Esophagus squamous epithelium (tissue), 4 donors: ENCODE data around the gene GCNT2.

ENCODE experiments used
- POLR2A ChIP-seq, 4 donors: fragments of 450-650 bp; IDR thresholded peaks; one replicate each; pipeline ENCODE4 v1.6.1; 2017; ENCODE audit warnings: antibody characterized with exemption in 4 of 4, mild to moderate bottlenecking in 4 of 4, moderate library complexity in 3 of 4
- TF ChIP-seq, protein P1 (sequence below), 6 experiments: fragments of 450-650 bp in 4 of 6; fragments of 200-600 bp in 2 of 6; sonication (generic) in 2 of 6; IDR thresholded peaks; one replicate each; pipeline ENCODE4 v1.5.1; 2016 to 2019; ENCODE audit warnings: antibody characterized with exemption in 6 of 6, mild to moderate bottlenecking in 4 of 6, moderate library complexity in 4 of 6

GRCh38 chr6:10668126-10668917 is 147.2 kb downstream of the GCNT2 start:
- TF ChIP-seq POLR2A (IDR thresholded peaks at IDR 0.05), result no peak
- TF ChIP-seq, protein P1, sequence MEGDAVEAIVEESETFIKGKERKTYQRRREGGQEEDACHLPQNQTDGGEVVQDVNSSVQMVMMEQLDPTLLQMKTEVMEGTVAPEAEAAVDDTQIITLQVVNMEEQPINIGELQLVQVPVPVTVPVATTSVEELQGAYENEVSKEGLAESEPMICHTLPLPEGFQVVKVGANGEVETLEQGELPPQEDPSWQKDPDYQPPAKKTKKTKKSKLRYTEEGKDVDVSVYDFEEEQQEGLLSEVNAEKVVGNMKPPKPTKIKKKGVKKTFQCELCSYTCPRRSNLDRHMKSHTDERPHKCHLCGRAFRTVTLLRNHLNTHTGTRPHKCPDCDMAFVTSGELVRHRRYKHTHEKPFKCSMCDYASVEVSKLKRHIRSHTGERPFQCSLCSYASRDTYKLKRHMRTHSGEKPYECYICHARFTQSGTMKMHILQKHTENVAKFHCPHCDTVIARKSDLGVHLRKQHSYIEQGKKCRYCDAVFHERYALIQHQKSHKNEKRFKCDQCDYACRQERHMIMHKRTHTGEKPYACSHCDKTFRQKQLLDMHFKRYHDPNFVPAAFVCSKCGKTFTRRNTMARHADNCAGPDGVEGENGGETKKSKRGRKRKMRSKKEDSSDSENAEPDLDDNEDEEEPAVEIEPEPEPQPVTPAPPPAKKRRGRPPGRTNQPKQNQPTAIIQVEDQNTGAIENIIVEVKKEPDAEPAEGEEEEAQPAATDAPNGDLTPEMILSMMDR (IDR thresholded peaks at IDR 0.05), result no peak
